HL-60/S4 (cell line): ENCODE measurements around the gene CYP3A5.

Experiments used
- in situ Hi-C: fragments of 300-500 bp; cut with MboI; formaldehyde crosslinking; loops from 2 replicates; pipeline ENCODE4 v1.14.3; 2022; ENCODE audit warnings: low sequenced_read_pairs

CYP3A5 gene

DNA sequence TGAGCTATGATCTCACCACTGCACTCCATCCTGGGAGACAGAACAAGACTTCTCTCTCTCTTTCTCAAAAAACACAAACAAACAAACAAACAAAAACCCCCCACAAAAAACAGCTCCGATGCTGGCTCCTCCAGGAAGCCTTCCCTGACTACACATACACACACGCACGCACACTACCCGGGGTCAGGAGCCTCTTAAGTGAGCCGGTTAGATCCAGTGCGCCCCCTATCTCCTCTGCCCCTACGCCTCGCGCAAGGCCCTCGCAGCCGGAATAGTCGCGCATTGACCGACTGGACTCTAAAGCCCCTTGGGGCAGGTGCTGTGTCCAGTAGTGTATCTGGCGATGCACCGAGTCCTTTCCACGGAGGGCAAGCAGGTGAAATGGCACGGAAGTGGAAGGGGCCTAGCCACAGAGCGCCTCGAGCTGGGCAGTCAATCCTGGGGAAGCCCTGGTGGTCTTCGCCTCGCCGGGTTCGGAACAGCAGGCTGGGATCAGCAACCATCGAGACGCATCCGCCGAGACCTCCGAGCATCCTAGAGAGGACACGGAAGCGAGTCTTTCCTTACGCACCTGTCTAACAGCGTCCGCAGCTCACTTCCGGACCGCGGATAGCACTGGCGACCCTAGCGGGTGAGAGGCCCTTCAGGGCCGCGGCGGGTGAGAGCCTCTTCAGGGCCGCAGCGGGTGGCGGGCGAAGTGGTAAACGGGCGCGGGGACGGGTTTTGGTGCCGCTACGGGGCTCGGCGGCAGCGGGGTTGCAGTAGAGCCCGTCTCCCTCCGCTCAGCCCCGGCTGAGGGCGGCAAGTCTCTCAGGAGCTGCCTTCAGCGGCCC lies 63.2 kb downstream of the CYP3A5 start, which contains the start of gene ZSCAN25:
TSS of gene ZSCAN25 (plus strand) at position 588 of the 833 bp plus-strand sequence. CDS start 2,661 bp downstream, outside the sequence.
- in situ Hi-C loops: no loop called here

DNA sequence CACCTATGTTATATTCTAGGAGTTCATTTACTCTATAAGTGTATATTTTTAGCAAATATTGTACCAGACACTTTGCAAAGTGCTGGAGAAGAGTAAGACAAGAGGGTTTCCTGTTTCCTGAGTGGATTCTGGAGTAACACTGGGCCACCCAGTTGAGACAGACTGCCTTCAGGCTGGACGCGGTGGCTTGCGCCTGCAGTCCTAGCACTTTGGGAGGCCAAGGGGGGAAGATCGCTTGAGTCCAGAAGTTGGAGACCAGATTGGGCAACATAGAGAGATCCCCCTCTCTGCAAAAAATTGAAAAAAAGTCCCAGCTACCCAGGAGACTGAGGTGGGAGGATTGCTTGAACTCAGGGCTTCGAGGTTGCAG lies 63.8 kb downstream of the CYP3A5 start:
- in situ Hi-C loops: no loop called here

DNA sequence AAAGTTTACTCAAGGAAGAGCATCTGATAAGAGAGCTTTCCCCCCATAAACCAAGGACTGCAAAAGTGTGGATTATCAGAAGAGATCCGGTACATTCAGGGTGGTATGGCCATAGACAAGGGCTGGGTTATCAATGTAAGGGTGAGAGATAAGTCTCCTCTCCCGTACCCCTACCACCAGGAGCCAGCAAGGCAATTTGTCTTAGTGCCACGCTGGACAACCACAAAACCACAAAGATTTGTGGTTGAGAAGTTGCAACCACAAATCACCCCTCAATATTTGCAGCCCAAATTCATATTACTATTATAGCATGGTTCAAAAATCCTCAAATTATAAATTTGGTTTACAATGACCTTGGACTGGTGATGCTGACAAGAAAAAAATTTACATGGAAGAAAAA lies 65.3 kb downstream of the CYP3A5 start:
- in situ Hi-C loops: no loop called here

DNA sequence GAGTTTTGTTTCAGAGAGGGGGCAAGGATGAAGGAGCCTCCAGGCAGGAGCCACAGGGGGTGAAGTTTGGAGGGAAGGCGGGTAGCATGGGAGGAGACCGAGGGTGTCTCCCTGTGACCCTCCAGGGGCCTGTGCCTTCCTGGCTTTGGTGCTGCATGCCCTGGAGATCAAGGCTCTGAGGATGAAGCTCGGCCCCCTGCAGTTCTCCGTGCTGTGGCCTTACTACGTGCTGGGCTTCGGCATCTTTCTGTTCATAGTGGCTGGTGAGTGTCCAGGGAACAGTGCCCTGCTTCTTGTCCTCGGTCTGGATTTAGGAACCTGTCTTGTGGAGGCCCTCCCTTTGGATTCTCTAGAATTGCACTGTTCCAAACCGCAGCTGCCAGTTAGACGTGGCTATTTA lies 72.2 kb downstream of the CYP3A5 start:
- in situ Hi-C loops: no loop called here

DNA sequence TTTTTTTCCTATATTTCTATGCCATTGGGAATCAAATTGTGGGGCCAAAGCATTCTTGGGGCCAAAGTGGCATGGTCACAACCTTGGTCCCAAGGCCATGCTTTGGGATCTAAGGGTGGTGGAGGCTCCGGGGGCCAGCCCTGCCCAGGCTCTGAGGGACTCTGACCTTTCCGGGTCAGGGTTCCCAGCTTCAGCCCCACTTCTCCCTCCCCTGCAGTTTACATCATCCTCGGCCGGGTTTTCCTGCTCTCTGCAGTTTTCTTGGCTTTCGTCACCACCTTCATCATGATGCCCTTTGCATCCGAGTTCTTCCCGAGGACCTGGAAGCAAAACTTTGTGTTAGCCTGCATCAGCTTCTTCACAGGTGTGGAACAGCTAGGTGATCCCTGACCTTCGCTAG lies 73.3 kb downstream of the CYP3A5 start:
- in situ Hi-C loops: no loop called here

DNA sequence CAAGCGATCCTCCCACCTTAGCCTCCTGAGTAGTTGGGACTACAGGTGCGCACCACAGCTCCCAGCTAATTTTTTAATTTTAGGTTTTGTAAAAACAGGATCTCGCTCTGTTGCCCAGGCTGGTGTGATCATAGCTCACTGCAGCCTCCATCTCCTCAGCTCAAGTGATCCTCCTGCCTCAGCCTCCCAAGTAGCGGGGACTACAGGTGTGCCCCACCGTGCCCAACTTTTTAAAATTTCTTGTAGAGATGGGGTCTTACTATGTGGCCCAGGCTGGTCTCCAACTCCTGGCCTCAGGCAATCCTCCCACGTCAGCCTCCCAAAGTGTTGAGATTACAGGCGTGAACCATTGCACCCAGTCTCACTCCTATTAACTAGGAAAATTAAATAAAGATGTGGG lies 74.3 kb downstream of the CYP3A5 start:
- in situ Hi-C loops: no loop called here

DNA sequence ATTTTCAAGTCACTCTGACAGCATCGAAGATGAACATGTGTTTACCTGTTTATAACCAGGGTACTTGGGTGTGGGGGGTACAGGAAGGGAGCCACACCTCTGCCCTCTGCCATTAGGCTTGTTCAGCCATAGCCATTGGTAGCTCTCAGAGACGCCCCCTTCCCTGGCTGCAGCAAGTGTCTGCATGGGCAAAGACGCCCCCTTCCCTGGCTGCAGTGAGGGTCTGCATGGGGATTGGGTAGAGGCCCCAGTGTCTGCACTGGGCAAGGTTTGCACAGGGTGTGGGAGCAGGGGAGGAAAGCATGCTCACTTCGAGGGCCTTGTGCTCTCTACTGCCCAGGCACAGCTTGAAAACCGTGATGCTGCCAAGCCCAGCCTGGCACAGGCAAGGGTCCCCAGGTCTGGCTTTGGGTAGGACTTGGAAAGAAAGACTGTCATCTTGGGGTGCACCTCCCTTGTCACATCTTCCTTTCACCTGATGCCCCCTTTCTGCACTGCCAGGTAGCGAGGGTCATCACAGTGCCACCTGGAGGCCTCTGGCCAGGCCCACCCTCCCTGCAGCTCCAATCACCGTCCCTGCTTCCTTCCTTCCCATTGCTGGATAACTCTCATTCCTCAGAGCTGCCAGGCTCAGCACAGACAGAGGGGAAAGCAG lies 78.0 kb downstream of the CYP3A5 start:
- in situ Hi-C loops: no loop called here

DNA sequence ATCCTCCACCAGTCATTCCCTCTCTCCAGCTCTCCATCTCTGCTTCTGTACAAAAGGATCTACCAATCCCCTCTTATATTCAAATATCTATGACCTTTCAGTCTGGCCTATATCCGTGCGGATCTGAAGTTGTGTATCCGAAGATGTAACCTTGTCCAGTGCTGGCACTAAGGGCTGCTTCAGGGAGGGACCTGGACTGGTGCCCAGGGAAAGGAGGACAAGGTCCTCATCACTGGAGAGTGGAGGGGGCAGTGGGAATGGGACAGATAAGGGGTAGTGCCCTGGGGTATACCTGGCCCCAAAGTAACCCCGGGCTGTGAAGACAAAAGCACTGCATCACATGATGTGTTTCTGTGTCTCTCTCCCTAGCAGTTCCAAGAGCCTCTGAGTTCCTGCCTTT lies 80.0 kb downstream of the CYP3A5 start:
- in situ Hi-C loops: no loop called here
